Gastrocnemius medialis (tissue), 4 donors: ENCODE data around the gene CORO2B. TPM values are rescaled to one million over a fixed set of nuclear protein-coding genes. Genes with fewer than 3 reads are reported as not detected.

ENCODE experiments used
- ATAC-seq, 2 donors: fragments of 150-250 bp; one replicate each; pipeline ENCODE4 v1.9.1; 2016
- DNase-seq, 2 donors: peaks; one replicate each; pipeline ENCODE4 v3.0.0-alpha.2; 2019
- H3K27ac ChIP-seq, 4 donors: fragments of 200-600 bp; sonication (generic); 1 replicate in 1 of 4; 2 replicates in 3 of 4; pipeline ENCODE4 v1.5.1; 2016 to 2018; ENCODE audit warnings: mild to moderate bottlenecking in 2 of 4, moderate library complexity in 1 of 4
- H3K27me3 ChIP-seq, 3 donors: fragments of 200-600 bp; sonication (generic) in 2 of 3; 1 replicate in 1 of 3; 2 replicates in 2 of 3; pipeline versions ENCODE4 v1.5.1 to v1.6.0; 2016 to 2019; ENCODE audit warnings: mild to moderate bottlenecking in 1 of 3, moderate library complexity in 1 of 3
- H3K36me3 ChIP-seq, 2 donors: fragments of 200-600 bp; sonication (generic) in 1 of 2; one replicate each; pipeline ENCODE4 v1.5.1; 2017 to 2018
- H3K4me1 ChIP-seq, 2 donors: fragments of 200-600 bp; sonication (generic) in 1 of 2; one replicate each; pipeline ENCODE4 v1.5.1; 2016 to 2017; ENCODE audit warnings: mild to moderate bottlenecking in 2 of 2
- H3K4me3 ChIP-seq, 4 donors: fragments of 200-600 bp; sonication (generic) in 3 of 4; 1 replicate in 1 of 4; 2 replicates in 3 of 4; pipeline ENCODE4 v1.5.1; 2016 to 2019; ENCODE audit warnings: mild to moderate bottlenecking in 2 of 4
- H3K9me3 ChIP-seq, 3 donors: fragments of 200-600 bp; sonication (generic) in 2 of 3; 1 replicate in 1 of 3; 2 replicates in 2 of 3; pipeline ENCODE4 v1.5.1; 2016 to 2019
- CTCF ChIP-seq, 5 experiments: fragments of 450-650 bp in 3 of 5; fragments of 200-600 bp in 2 of 5; sonication (generic) in 2 of 5; IDR thresholded peaks in 4 of 5; conservative IDR thresholded peaks in 1 of 5; 1 replicate in 4 of 5; 2 replicates in 1 of 5; pipeline ENCODE4 v1.5.1; 2016 to 2019; ENCODE audit warnings: antibody characterized with exemption in 5 of 5, mild to moderate bottlenecking in 3 of 5, moderate library complexity in 3 of 5
- POLR2A ChIP-seq, 2 donors: fragments of 450-650 bp; IDR thresholded peaks; one replicate each; pipeline ENCODE4 v1.6.1; 2017; ENCODE audit warnings: antibody characterized with exemption in 2 of 2, mild to moderate bottlenecking in 2 of 2, moderate library complexity in 2 of 2
- in situ Hi-C, 4 donors: fragments of 200-750 bp; cut with MboI; loops; one replicate each; pipeline versions ENCODE4 v1.15.0 to v1.8.0; 2017; ENCODE audit warnings: low sequenced_read_pairs in 4 of 4
- intact Hi-C: fragments of 100-400 bp; cut with DNase I; formaldehyde crosslinking; loops from one replicate; pipeline ENCODE4 v1.15.1; 2023; ENCODE audit warnings: low total_unique reads
- total RNA-seq, 4 donors: library from RNA; depleted of rRNA; stranded (reverse); fragments of >200 nt; gene quantifications; one replicate each; pipeline versions ENCODE4 v1.1.0 to v1.2.3, GENCODE V29; 2016

The CORO2B gene
- total RNA-seq, 4 donors from 2014 or later: 1.5 to 2.2 (median 1.8) TPM

- in situ Hi-C loops: no loop called here
- no peak overlapping the region for H3K4me3 ChIP-seq
Measured at GRCh38 chr15:68593341-68593740, 14.5 kb downstream of the CORO2B start.

GRCh38 chr15:68593828-68594532, 15.2 kb downstream of the CORO2B start:
- Histone ChIP-seq H3K36me3 (no peaks in the 10 kb centered on the region), H3K27me3 (no peaks in the 10 kb centered on the region), H3K4me3 (no peak overlapping the region), H3K4me1 (peaks cover 0 to 5% of the 10 kb centered on the region in 2 donors), H3K9me3 (no peaks in the 10 kb centered on the region), H3K27ac (no peak overlapping the region)
- intact Hi-C loops: no loop called here
- no peak for TF ChIP-seq CTCF (IDR thresholded peaks at IDR 0.05 in 4 of 5, conservative IDR thresholded peaks at IDR 0.05 in 1 of 5)
- TF ChIP-seq POLR2A (IDR thresholded peaks at IDR 0.05): no peak
- DNase-seq (no peak), ATAC-seq (no peak)
- in situ Hi-C loops: no loop called here

More at GRCh38 chr15:68593341-68593740, 14.5 kb downstream of the CORO2B start:
- Histone ChIP-seq H3K27ac (no peak overlapping the region), H3K4me1 (peaks cover 0 to 4% of the 10 kb centered on the region in 2 donors), H3K9me3 (no peaks in the 10 kb centered on the region), H3K36me3 (no peaks in the 10 kb centered on the region), H3K27me3 (no peaks in the 10 kb centered on the region)
- ATAC-seq: no peak
- DNase-seq: no peak
- no peak for TF ChIP-seq POLR2A (IDR thresholded peaks at IDR 0.05)
- no peak for TF ChIP-seq CTCF (IDR thresholded peaks at IDR 0.05 in 4 of 5, conservative IDR thresholded peaks at IDR 0.05 in 1 of 5)
- intact Hi-C loops: no loop called here

GRCh38 chr15:68594533-68595259, 15.9 kb downstream of the CORO2B start:
- H3K4me1 ChIP-seq: peaks cover 0 to 8% of the 10 kb centered on the region in 2 donors
- H3K9me3 ChIP-seq: no peaks in the 10 kb centered on the region
- DNase-seq (no peak), ATAC-seq (no peak)
- H3K4me3 ChIP-seq: no peak overlapping the region
- no peaks in the 10 kb centered on the region for H3K36me3 ChIP-seq
- H3K27ac ChIP-seq: no peak overlapping the region
- intact Hi-C loops (no loop called here), in situ Hi-C loops (no loop called here)
- no peaks in the 10 kb centered on the region for H3K27me3 ChIP-seq
- TF ChIP-seq POLR2A (IDR thresholded peaks at IDR 0.05): no peak
- TF ChIP-seq CTCF (IDR thresholded peaks at IDR 0.05 in 4 of 5, conservative IDR thresholded peaks at IDR 0.05 in 1 of 5): no peak

- DNase-seq: no peak
- H3K27ac ChIP-seq: no peak overlapping the region
- no peak overlapping the region for H3K4me3 ChIP-seq
- TF ChIP-seq CTCF (IDR thresholded peaks at IDR 0.05 in 4 of 5, conservative IDR thresholded peaks at IDR 0.05 in 1 of 5): no peak
- no peak for TF ChIP-seq POLR2A (IDR thresholded peaks at IDR 0.05)
- no peak for ATAC-seq
- H3K36me3 ChIP-seq: no peaks in the 10 kb centered on the region
- H3K9me3 ChIP-seq: no peaks in the 10 kb centered on the region
- intact Hi-C loops (no loop called here), in situ Hi-C loops (no loop called here)
- H3K4me1 ChIP-seq: peaks cover 0 to 8% of the 10 kb centered on the region in 2 donors
- no peaks in the 10 kb centered on the region for H3K27me3 ChIP-seq
Measured at GRCh38 chr15:68595260-68595564, 16.4 kb downstream of the CORO2B start.
